IMR-90 (cell line): ENCODE results near the gene KCNQ2.

Experiments used
- BHLHE40 ChIP-seq: fragments of 150-350 bp; IDR thresholded peaks from 2 replicates; pipeline ENCODE4 v1.6.1; 2016; ENCODE audit warnings: mild to moderate bottlenecking, low read depth, low read length
- CEBPB ChIP-seq: IDR thresholded peaks from 2 replicates; pipeline ENCODE4 v1.6.1; 2012; ENCODE audit warnings: low read depth, low read length, improper control_type of control experiment
- MAFK ChIP-seq: IDR thresholded peaks from 2 replicates; pipeline ENCODE4 v1.6.1; 2012; ENCODE audit warnings: low read depth, low read length, improper control_type of control experiment
- MXI1 ChIP-seq: IDR thresholded peaks from 2 replicates; pipeline ENCODE4 v1.6.1; 2012; ENCODE audit warnings: low read depth, mild to moderate bottlenecking, low read length, moderate library complexity, borderline replicate concordance
- POLR2A ChIP-seq: IDR thresholded peaks from 2 replicates; pipeline ENCODE4 v1.6.1; 2012; ENCODE audit warnings: mild to moderate bottlenecking, low read depth, low read length
- RAD21 ChIP-seq: IDR thresholded peaks from 2 replicates; pipeline ENCODE4 v1.6.1; 2012; ENCODE audit warnings: low read length, improper control_type of control experiment
- RCOR1 ChIP-seq: IDR thresholded peaks from 2 replicates; pipeline ENCODE4 v1.6.1; 2012; ENCODE audit warnings: mild to moderate bottlenecking, low read length, improper control_type of control experiment; ENCODE audit not compliant: insufficient replicate concordance
- SMC3 ChIP-seq: fragments of 150-350 bp; IDR thresholded peaks from 2 replicates; pipeline ENCODE4 v1.6.1; 2016; ENCODE audit warnings: low read depth, mild to moderate bottlenecking, antibody characterized with exemption, low read length, moderate library complexity
- TF ChIP-seq, protein P1 (sequence below): conservative IDR thresholded peaks from 2 replicates; pipeline ENCODE4 v1.5.1; 2012; ENCODE audit warnings: mild to moderate bottlenecking, low read depth, low read length, improper control_type of control experiment
- TF ChIP-seq, protein P2 (sequence below): fragments of 150-350 bp; IDR thresholded peaks from 2 replicates; pipeline ENCODE4 v1.6.1; 2017; ENCODE audit warnings: mild to moderate bottlenecking, antibody characterized with exemption, low read length, low read depth

- TF ChIP-seq, protein P1, sequence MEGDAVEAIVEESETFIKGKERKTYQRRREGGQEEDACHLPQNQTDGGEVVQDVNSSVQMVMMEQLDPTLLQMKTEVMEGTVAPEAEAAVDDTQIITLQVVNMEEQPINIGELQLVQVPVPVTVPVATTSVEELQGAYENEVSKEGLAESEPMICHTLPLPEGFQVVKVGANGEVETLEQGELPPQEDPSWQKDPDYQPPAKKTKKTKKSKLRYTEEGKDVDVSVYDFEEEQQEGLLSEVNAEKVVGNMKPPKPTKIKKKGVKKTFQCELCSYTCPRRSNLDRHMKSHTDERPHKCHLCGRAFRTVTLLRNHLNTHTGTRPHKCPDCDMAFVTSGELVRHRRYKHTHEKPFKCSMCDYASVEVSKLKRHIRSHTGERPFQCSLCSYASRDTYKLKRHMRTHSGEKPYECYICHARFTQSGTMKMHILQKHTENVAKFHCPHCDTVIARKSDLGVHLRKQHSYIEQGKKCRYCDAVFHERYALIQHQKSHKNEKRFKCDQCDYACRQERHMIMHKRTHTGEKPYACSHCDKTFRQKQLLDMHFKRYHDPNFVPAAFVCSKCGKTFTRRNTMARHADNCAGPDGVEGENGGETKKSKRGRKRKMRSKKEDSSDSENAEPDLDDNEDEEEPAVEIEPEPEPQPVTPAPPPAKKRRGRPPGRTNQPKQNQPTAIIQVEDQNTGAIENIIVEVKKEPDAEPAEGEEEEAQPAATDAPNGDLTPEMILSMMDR, result no peak
- TF ChIP-seq SMC3 (no peak), CEBPB (no peak), RAD21 (no peak), POLR2A (no peak), BHLHE40 (no peak), MAFK (no peak), MXI1 (no peak), RCOR1 (no peak)
- TF ChIP-seq, protein P2, sequence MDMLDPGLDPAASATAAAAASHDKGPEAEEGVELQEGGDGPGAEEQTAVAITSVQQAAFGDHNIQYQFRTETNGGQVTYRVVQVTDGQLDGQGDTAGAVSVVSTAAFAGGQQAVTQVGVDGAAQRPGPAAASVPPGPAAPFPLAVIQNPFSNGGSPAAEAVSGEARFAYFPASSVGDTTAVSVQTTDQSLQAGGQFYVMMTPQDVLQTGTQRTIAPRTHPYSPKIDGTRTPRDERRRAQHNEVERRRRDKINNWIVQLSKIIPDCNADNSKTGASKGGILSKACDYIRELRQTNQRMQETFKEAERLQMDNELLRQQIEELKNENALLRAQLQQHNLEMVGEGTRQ, result no peak
These were observed 21.1 kb upstream of the KCNQ2 start for GRCh38 chr20:63493563-63494020.
